Measurements from ENCODE around the gene COX5A. TPM values are rescaled to one million over a fixed set of nuclear protein-coding genes. Genes with fewer than 3 reads are reported as not detected.

COX5A gene
- total and polyA plus RNA-seq, 2 experiments from 2014 or later, result 190 to 885 TPM

DNA sequence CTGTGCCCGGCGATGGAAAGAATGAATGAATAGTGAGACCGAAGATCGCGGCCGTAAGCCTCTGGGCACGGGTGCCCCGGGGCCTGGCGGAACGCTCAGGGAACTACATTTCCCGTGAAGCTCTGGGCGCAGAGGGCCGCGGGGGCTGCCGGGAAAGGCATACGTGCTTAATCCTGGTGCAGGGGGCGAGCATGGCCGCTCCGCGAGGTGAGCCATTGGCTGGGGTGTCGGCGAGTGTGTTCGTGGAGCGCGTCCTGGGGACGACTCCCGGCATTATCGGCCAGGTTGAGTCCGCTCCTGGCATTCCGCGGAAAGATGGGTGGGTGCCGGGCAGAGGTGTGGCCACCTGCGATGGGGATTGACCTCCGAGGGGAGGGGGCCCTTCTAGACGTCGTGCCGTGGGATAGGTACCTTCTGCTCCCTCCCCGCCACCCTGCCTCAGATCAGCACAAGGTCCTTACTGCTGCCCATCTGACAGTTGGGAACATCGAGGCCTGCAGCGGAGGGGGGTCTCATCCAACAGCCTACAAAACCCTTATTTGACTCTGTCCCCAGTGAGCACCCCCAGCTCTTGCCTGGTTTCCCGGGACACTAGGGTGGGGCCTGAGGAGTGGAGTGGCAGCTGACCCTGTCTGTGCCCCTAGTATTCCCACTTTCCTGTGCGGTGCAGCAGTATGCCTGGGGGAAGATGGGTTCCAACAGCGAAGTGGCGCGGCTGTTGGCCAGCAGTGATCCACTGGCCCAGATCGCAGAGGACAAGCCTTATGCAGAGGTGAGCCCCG, 47.8 kb downstream of the COX5A start, which contains the start of gene MPI (continued):
- TF ChIP-seq, protein P1, sequence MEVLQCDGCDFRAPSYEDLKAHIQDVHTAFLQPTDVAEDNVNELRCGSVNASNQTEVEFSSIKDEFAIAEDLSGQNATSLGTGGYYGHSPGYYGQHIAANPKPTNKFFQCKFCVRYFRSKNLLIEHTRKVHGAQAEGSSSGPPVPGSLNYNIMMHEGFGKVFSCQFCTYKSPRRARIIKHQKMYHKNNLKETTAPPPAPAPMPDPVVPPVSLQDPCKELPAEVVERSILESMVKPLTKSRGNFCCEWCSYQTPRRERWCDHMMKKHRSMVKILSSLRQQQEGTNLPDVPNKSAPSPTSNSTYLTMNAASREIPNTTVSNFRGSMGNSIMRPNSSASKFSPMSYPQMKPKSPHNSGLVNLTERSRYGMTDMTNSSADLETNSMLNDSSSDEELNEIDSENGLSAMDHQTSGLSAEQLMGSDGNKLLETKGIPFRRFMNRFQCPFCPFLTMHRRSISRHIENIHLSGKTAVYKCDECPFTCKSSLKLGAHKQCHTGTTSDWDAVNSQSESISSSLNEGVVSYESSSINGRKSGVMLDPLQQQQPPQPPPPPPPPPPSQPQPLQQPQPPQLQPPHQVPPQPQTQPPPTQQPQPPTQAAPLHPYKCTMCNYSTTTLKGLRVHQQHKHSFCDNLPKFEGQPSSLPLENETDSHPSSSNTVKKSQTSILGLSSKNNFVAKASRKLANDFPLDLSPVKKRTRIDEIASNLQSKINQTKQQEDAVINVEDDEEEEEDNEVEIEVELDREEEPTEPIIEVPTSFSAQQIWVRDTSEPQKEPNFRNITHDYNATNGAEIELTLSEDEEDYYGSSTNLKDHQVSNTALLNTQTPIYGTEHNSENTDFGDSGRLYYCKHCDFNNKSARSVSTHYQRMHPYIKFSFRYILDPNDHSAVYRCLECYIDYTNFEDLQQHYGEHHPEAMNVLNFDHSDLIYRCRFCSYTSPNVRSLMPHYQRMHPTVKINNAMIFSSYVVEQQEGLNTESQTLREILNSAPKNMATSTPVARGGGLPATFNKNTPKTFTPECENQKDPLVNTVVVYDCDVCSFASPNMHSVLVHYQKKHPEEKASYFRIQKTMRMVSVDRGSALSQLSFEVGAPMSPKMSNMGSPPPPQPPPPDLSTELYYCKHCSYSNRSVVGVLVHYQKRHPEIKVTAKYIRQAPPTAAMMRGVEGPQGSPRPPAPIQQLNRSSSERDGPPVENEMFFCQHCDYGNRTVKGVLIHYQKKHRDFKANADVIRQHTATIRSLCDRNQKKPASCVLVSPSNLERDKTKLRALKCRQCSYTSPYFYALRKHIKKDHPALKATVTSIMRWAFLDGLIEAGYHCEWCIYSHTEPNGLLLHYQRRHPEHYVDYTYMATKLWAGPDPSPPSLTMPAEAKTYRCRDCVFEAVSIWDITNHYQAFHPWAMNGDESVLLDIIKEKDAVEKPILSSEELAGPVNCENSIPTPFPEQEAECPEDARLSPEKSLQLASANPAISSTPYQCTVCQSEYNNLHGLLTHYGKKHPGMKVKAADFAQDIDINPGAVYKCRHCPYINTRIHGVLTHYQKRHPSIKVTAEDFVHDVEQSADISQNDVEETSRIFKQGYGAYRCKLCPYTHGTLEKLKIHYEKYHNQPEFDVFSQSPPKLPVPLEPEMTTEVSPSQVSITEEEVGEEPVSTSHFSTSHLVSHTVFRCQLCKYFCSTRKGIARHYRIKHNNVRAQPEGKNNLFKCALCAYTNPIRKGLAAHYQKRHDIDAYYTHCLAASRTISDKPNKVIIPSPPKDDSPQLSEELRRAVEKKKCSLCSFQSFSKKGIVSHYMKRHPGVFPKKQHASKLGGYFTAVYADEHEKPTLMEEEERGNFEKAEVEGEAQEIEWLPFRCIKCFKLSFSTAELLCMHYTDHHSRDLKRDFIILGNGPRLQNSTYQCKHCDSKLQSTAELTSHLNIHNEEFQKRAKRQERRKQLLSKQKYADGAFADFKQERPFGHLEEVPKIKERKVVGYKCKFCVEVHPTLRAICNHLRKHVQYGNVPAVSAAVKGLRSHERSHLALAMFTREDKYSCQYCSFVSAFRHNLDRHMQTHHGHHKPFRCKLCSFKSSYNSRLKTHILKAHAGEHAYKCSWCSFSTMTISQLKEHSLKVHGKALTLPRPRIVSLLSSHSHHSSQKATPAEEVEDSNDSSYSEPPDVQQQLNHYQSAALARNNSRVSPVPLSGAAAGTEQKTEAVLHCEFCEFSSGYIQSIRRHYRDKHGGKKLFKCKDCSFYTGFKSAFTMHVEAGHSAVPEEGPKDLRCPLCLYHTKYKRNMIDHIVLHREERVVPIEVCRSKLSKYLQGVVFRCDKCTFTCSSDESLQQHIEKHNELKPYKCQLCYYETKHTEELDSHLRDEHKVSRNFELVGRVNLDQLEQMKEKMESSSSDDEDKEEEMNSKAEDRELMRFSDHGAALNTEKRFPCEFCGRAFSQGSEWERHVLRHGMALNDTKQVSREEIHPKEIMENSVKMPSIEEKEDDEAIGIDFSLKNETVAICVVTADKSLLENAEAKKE (CRISPR knock-in tag; IDR thresholded peaks at IDR 0.05), result no peak
- TF ChIP-seq STAT1 (IDR thresholded peaks at IDR 0.05; ENCODE audit: unreplicated experiment) (no peak), EZH2phosphoT487 (IDR thresholded peaks at IDR 0.05; ENCODE audit: unreplicated experiment) (no peak)

- Histone ChIP-seq H3K4me2 (peak overlapping the region; percentile 90), H3F3A (replicated peaks; ENCODE audit: low read depth) (no peaks in the 10 kb centered on the region), H3K9me2 (ENCODE audit: insufficient read depth) (no peaks in the 10 kb centered on the region), H2AFZ (peak overlapping the region; percentile 100), H3K4me3 (peak overlapping the region; percentile 86), H3K36me3 (ENCODE audit: insufficient read depth) (no peaks in the 10 kb centered on the region), H3K27ac (ENCODE audit: low read depth) (no peak overlapping the region; the same call in 1 of the 2 replicates), H3K79me2 (replicated peaks; ENCODE audit: insufficient read depth) (no peaks in the 10 kb centered on the region), H3K27me3 (ENCODE audit: insufficient read depth) (no peaks in the 10 kb centered on the region), H4K20me1 (replicated peaks; ENCODE audit: insufficient read depth) (no peaks in the 10 kb centered on the region), H3K4me1 (ENCODE audit: insufficient read depth) (peaks cover 6% of the 10 kb centered on the region)
- Mint-ChIP-seq H3K4me1 (peaks cover 6% of the 10 kb centered on the region; the same call in 1 of the 3 replicates), H3K36me3 (ENCODE audit: low read depth) (peaks cover 22% of the 10 kb centered on the region), H3K4me3 (peak overlapping the region; percentile 80), H3K27ac (no peak overlapping the region; the same call in 1 of the 2 replicates), H3K9me3 (no peaks in the 10 kb centered on the region; the same call in 2 of the 3 replicates), H3K27me3 (ENCODE audit: insufficient read depth, low read depth, poor library complexity) (peaks cover 6% of the 10 kb centered on the region)
- DNase-seq (ENCODE audit: low spot score) (peak; percentile 69), ATAC-seq (peak; percentile 69)
- TF ChIP-seq CREB1 (CRISPR knock-in tag; IDR thresholded peaks at IDR 0.05; ENCODE audit: low read depth), result no peak
- TF ChIP-seq, protein P2, sequence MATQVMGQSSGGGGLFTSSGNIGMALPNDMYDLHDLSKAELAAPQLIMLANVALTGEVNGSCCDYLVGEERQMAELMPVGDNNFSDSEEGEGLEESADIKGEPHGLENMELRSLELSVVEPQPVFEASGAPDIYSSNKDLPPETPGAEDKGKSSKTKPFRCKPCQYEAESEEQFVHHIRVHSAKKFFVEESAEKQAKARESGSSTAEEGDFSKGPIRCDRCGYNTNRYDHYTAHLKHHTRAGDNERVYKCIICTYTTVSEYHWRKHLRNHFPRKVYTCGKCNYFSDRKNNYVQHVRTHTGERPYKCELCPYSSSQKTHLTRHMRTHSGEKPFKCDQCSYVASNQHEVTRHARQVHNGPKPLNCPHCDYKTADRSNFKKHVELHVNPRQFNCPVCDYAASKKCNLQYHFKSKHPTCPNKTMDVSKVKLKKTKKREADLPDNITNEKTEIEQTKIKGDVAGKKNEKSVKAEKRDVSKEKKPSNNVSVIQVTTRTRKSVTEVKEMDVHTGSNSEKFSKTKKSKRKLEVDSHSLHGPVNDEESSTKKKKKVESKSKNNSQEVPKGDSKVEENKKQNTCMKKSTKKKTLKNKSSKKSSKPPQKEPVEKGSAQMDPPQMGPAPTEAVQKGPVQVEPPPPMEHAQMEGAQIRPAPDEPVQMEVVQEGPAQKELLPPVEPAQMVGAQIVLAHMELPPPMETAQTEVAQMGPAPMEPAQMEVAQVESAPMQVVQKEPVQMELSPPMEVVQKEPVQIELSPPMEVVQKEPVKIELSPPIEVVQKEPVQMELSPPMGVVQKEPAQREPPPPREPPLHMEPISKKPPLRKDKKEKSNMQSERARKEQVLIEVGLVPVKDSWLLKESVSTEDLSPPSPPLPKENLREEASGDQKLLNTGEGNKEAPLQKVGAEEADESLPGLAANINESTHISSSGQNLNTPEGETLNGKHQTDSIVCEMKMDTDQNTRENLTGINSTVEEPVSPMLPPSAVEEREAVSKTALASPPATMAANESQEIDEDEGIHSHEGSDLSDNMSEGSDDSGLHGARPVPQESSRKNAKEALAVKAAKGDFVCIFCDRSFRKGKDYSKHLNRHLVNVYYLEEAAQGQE (IDR thresholded peaks at IDR 0.05; ENCODE audit: unreplicated experiment), result no peak
- no peak for TF ChIP-seq ZNF331 (CRISPR knock-in tag; IDR thresholded peaks at IDR 0.05; ENCODE audit: low read depth)
- TF ChIP-seq ETS1 (IDR thresholded peaks at IDR 0.05), result no peak
- no peak for TF ChIP-seq JUNB (IDR thresholded peaks at IDR 0.05; ENCODE audit: unreplicated experiment)
- TF ChIP-seq POLR2AphosphoS5 (IDR thresholded peaks at IDR 0.05; ENCODE audit: low read depth), result no peak
- TF ChIP-seq NANOG (IDR thresholded peaks at IDR 0.05; ENCODE audit: borderline replicate concordance), result no peak
- TF ChIP-seq, protein P3, sequence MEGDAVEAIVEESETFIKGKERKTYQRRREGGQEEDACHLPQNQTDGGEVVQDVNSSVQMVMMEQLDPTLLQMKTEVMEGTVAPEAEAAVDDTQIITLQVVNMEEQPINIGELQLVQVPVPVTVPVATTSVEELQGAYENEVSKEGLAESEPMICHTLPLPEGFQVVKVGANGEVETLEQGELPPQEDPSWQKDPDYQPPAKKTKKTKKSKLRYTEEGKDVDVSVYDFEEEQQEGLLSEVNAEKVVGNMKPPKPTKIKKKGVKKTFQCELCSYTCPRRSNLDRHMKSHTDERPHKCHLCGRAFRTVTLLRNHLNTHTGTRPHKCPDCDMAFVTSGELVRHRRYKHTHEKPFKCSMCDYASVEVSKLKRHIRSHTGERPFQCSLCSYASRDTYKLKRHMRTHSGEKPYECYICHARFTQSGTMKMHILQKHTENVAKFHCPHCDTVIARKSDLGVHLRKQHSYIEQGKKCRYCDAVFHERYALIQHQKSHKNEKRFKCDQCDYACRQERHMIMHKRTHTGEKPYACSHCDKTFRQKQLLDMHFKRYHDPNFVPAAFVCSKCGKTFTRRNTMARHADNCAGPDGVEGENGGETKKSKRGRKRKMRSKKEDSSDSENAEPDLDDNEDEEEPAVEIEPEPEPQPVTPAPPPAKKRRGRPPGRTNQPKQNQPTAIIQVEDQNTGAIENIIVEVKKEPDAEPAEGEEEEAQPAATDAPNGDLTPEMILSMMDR (conservative IDR thresholded peaks at IDR 0.05; ENCODE audit: low read depth in 2 of 2), result no peak
- no peak for TF ChIP-seq STAT1 (IDR thresholded peaks at IDR 0.05; ENCODE audit: unreplicated experiment)
- no peak for TF ChIP-seq EZH2phosphoT487 (IDR thresholded peaks at IDR 0.05; ENCODE audit: unreplicated experiment)
Measured at GRCh38 chr15:74889390-74889882, 48.4 kb downstream of the COX5A start.
